ENCODE measurements around the gene TTC33. TPM values are rescaled to one million over a fixed set of nuclear protein-coding genes. Genes with fewer than 3 reads are reported as not detected.

The TTC33 gene
- total RNA-seq, 4 donors from 2014 or later = 18.8 to 123 (median 39.7) TPM

DNA sequence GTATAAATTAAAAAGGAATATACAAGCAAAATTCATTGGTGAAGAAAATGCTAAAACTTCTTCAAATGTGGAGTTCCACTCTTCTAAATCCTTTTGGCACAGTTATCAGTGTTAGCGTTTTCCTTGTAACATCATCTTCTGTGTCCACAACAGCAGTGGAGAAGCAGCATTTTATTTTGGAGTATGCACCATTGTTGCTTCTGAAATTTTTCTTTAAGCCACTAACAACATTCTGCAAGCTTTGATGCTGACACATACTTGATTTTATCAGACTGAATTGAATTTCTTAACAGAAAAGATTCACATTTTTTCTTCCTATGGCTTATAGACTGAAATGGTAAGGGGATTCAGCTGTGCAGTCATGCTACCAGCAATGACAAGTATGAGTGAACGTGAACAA is 136.8 kb downstream of the TTC33 start:
- no peak overlapping the region for H3K27ac ChIP-seq
- no peaks in the 10 kb centered on the region for H3K4me1 ChIP-seq
- H3K4me3 ChIP-seq = no peak overlapping the region
- H3K36me3 ChIP-seq = no peaks in the 10 kb centered on the region
- intact Hi-C loops (cut with DNase I; ENCODE audit: low total_unique reads) = no loop called here
- DNase-seq = no peak
- TF ChIP-seq POLR2A (IDR thresholded peaks at IDR 0.05) (no peak), CTCF (IDR thresholded peaks at IDR 0.05) (no peak)
- no peaks in the 10 kb centered on the region for H3K27me3 ChIP-seq
- no peaks in the 10 kb centered on the region for H3K9me3 ChIP-seq

- H3K27me3 ChIP-seq = no peaks in the 10 kb centered on the region
- no peak overlapping the region for H3K4me3 ChIP-seq
- H3K4me1 ChIP-seq = no peaks in the 10 kb centered on the region
- no peak for DNase-seq
- TF ChIP-seq CTCF (IDR thresholded peaks at IDR 0.05) (no peak), POLR2A (IDR thresholded peaks at IDR 0.05) (no peak)
- no peaks in the 10 kb centered on the region for H3K36me3 ChIP-seq
- no peak overlapping the region for H3K27ac ChIP-seq
- no peaks in the 10 kb centered on the region for H3K9me3 ChIP-seq
- intact Hi-C loops (cut with DNase I; ENCODE audit: low total_unique reads) = no loop called here
These were observed 139.0 kb downstream of the TTC33 start for GRCh38 chr5:40616781-40617180.

GRCh38 chr5:40615586-40616170 is 140.1 kb downstream of the TTC33 start:
- no peaks in the 10 kb centered on the region for H3K36me3 ChIP-seq
- H3K27ac ChIP-seq = no peak overlapping the region
- intact Hi-C loops (cut with DNase I; ENCODE audit: low total_unique reads) = no loop called here
- H3K4me1 ChIP-seq = no peaks in the 10 kb centered on the region
- no peak for TF ChIP-seq CTCF (IDR thresholded peaks at IDR 0.05)
- no peaks in the 10 kb centered on the region for H3K27me3 ChIP-seq
- DNase-seq = no peak
- H3K4me3 ChIP-seq = no peak overlapping the region
- no peaks in the 10 kb centered on the region for H3K9me3 ChIP-seq

GRCh38 chr5:40614923-40615585 is 140.7 kb downstream of the TTC33 start:
- Histone ChIP-seq H3K4me3 (no peak overlapping the region), H3K9me3 (no peaks in the 10 kb centered on the region), H3K27ac (no peak overlapping the region), H3K4me1 (no peaks in the 10 kb centered on the region), H3K36me3 (no peaks in the 10 kb centered on the region), H3K27me3 (no peaks in the 10 kb centered on the region)
- intact Hi-C loops (cut with DNase I; ENCODE audit: low total_unique reads) = no loop called here
- TF ChIP-seq POLR2A (IDR thresholded peaks at IDR 0.05) (no peak), CTCF (IDR thresholded peaks at IDR 0.05) (no peak)
- no peak for DNase-seq

DNA sequence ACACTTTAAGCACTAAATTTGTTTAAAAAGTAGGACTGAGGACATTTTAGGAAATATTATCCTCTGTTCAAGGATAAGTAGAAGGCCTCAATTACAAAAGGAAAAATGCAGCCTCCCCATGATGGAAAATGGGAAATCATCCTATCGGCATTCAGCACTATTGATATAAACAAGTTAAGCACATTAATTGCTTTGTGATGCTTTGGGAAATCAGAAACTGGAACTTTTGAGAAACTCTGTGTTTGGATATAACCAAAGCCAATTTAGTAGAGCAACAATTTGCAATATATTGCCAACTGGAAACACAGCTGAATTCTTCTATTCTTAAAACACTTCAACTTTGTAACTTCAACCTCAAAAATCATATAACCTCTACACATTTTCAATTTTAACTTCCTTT is 141.3 kb downstream of the TTC33 start:
- intact Hi-C loops (cut with DNase I; ENCODE audit: low total_unique reads) = no loop called here
- no peak overlapping the region for H3K27ac ChIP-seq
- no peaks in the 10 kb centered on the region for H3K36me3 ChIP-seq
- DNase-seq = no peak
- no peak for TF ChIP-seq POLR2A (IDR thresholded peaks at IDR 0.05)
- no peaks in the 10 kb centered on the region for H3K4me1 ChIP-seq
- no peak overlapping the region for H3K4me3 ChIP-seq
- no peaks in the 10 kb centered on the region for H3K27me3 ChIP-seq
- H3K9me3 ChIP-seq = no peaks in the 10 kb centered on the region
